ENCODE results near the gene ATP11C.
"Not testable (repeated sequence)": the region's sequence is repeated elsewhere in the genome, so short reads cannot be mapped to it uniquely, and the experiment has no call there.

Gene ATP11C

DNA sequence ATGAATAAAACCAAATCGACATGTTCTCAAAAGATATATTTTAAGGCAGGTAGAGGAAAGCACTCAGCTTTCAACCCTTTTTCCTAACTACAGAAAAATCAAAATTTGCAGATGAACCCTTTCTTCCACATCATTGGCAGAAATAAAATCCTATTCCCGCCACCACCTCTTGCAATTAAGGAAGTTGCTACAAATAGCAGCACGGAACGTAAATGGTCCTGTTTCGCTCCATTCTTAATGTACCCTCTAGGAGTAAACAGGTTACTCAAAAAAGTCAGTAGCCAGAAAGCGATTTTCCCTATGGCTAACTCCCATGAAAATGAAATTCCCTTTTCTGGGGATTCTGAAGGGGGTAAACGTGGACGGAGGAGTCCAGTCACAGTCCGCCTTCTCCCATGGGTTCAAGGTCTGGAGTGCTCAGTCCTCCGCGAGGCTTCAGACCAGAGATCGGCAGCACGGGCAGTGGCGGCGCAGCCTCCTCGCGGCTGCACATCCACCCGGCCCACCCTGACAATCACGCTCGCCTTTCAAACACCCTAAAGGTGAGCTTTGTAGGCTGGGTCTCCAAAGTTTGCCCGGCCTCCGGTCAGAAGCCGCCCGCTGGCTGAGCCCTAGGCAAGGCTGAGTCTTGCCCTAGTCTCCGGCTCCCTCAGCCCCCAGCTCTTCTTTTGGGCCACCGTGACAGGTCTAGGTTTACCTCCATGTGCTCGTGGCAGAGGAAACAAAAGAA is 1.8 kb downstream of the ATP11C start:
- peak overlapping the region; percentile 79 for H3K9ac ChIP-seq (ENCODE audit: insufficient read length)
- no peak for DNase-seq (ENCODE audit: low read depth, low spot score)
- no peaks in the 10 kb centered on the region for H3K36me3 ChIP-seq (ENCODE audit: insufficient read depth, low read length)
- H3K4me3 ChIP-seq: peak overlapping the region; percentile 81
- H3K9me3 ChIP-seq (ENCODE audit: low read depth, low read length): no peaks in the 10 kb centered on the region
- H3K27ac ChIP-seq: no peak overlapping the region
- TF ChIP-seq FOXP2 (optimal IDR thresholded peaks at IDR 0.05; ENCODE audit: control extremely low read depth, extremely low read length, insufficient read depth) (no peak), POLR2AphosphoS5 (IDR thresholded peaks at IDR 0.05; ENCODE audit: borderline replicate concordance, low read depth, low read length) (no peak), EZH2 (IDR thresholded peaks at IDR 0.05) (no peak)

DNA sequence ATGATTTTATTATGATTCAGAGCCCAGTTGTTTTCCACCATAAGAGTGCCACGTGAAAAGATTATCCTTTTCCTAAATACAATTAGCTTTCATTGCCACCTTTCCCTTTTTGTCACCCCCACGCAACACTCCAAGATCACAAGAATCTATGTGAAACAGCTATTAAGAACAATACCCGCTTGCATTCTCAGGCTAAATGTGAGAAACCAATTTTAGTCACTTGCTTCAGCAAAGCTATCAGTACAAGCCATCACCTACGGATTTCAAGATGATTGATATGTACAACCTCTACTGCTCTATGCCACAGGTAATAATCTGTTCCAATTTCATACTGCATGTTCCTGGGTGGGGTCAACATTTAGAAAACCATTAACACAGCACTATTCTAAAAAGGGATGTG is 2.5 kb downstream of the ATP11C start:
- H3K27ac ChIP-seq: no peak overlapping the region
- no peaks in the 10 kb centered on the region for H3K36me3 ChIP-seq (ENCODE audit: insufficient read depth, low read length)
- peak overlapping the region; percentile 79 for H3K9ac ChIP-seq (ENCODE audit: insufficient read length)
- H3K9me3 ChIP-seq (ENCODE audit: low read depth, low read length): no peaks in the 10 kb centered on the region
- H3K4me3 ChIP-seq: peak overlapping the region; percentile 81
- TF ChIP-seq FOXP2 (optimal IDR thresholded peaks at IDR 0.05; ENCODE audit: control extremely low read depth, extremely low read length, insufficient read depth): no peak
- DNase-seq (ENCODE audit: low read depth, low spot score): no peak

DNA sequence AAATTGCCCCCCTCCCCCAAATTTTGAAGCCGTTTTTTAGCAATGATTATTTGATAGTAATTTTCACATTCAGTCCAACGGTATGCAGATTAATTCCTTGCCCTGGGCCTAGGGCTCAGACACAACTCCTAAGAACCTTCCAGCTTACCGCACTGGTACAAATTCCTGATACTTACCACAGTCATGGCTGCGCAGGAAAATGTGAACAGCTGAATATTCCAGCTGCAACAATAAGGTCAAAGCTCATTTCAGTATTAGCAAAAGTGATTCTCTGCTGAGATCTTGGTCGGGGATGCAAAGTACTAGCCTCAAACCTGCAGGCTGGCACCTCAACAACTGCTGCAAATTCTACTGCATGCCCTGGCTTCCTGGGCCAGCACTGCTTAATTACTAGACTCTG is 3.0 kb downstream of the ATP11C start:
- Histone ChIP-seq H3K36me3 (ENCODE audit: insufficient read depth, low read length) (no peaks in the 10 kb centered on the region), H3K27ac (no peak overlapping the region), H3K9me3 (ENCODE audit: low read depth, low read length) (no peaks in the 10 kb centered on the region), H3K9ac (ENCODE audit: insufficient read length) (no peak overlapping the region), H3K4me3 (peak overlapping the region; percentile 81)
- no peak for TF ChIP-seq EZH2 (IDR thresholded peaks at IDR 0.05)
- no peak for TF ChIP-seq POLR2AphosphoS5 (IDR thresholded peaks at IDR 0.05; ENCODE audit: borderline replicate concordance, low read depth, low read length)
- no peak for TF ChIP-seq FOXP2 (optimal IDR thresholded peaks at IDR 0.05; ENCODE audit: control extremely low read depth, extremely low read length, insufficient read depth)
- DNase-seq (ENCODE audit: low read depth, low spot score): no peak

DNA sequence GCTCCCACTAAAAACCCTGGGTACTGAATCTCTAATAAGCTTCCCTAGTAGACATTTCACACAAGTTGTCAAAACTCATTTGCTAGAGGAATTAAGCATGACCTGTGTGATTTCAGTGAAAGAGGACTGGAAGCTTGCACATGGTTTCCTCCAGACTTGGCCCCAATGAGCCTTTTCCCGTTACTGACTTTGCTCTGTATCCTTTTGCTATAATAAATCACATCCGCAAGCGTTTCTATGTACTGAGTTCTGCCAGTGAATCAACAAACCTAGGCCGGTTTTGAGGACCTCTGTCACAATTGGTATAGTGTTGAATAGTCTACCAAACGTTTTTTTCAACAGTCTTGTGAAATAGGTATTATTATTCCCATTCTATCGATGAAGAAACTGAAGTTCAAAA is 8.2 kb downstream of the ATP11C start:
- no peak for DNase-seq (ENCODE audit: low read depth, low spot score)
- Histone ChIP-seq H3K36me3 (ENCODE audit: insufficient read depth, low read length) (no peaks in the 10 kb centered on the region), H3K4me3 (no peak overlapping the region), H3K27ac (no peak overlapping the region), H3K9ac (ENCODE audit: insufficient read length) (no peak overlapping the region), H3K9me3 (ENCODE audit: low read depth, low read length) (no peaks in the 10 kb centered on the region)
- no peak for TF ChIP-seq FOXP2 (optimal IDR thresholded peaks at IDR 0.05; ENCODE audit: control extremely low read depth, extremely low read length, insufficient read depth)
- no peak for TF ChIP-seq EZH2 (IDR thresholded peaks at IDR 0.05)
- no peak for TF ChIP-seq POLR2AphosphoS5 (IDR thresholded peaks at IDR 0.05; ENCODE audit: borderline replicate concordance, low read depth, low read length)

DNA sequence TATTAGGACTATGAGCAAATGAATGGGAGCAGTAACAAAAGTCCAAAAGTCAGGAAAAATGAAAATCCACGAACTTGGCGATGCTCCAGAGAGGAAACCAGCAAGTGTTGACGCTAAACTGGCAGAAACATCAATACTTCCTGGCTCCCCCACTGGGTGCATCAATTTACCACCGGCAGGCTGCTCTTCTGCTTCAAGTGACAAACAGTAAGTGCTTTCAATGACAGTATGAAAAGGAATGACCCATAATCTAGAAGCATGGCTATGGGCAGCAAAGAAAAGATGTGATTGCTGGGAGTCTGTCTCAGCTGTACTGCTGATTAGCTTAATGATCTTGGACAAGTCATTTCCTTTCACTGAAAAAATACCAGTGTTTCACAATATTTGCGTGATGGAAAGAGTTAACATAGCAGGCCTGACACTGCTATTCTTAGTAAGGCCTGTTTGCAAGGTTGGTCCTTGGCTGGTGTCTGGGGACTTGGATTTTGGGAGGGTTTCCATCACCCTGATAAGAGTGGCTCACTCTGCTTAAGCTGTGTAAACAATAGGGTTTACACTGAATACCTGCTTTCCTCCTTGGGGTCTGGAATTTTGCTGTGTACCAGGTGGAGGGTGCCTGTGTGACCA is 8.7 kb downstream of the ATP11C start:
- no peak overlapping the region for H3K27ac ChIP-seq
- no peak for DNase-seq (ENCODE audit: low read depth, low spot score)
- TF ChIP-seq POLR2AphosphoS5 (IDR thresholded peaks at IDR 0.05; ENCODE audit: borderline replicate concordance, low read depth, low read length): no peak
- no peak overlapping the region for H3K9ac ChIP-seq (ENCODE audit: insufficient read length)
- H3K9me3 ChIP-seq (ENCODE audit: low read depth, low read length): no peaks in the 10 kb centered on the region
- H3K4me3 ChIP-seq: no peak overlapping the region
- no peaks in the 10 kb centered on the region for H3K36me3 ChIP-seq (ENCODE audit: insufficient read depth, low read length)

DNA sequence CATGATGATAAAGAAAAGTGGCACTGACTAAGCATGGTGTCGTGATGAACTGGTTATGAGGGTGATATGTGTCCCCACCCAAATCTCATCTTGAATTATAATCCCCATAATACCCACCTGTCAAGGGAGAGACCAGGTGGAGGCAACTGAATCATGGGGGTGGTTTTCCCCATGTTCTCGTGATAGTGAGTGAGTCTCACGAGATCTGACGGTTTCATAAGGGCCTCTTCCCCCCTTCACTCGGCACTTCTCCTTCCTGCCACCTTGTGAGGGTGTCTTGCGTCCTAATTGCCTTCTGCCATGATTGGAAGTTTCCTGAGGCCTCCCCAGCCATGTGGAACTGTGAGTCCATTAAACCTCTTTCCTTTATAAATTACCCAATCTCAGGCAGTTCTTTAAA is 11.7 kb downstream of the ATP11C start:
- not testable (repeated sequence) for DNase-seq (ENCODE audit: low read depth, low spot score); H3K4me3 ChIP-seq; H3K27ac ChIP-seq; H3K9ac ChIP-seq (ENCODE audit: insufficient read length); H3K9me3 ChIP-seq (ENCODE audit: low read depth, low read length); H3K36me3 ChIP-seq (ENCODE audit: insufficient read depth, low read length)

DNA sequence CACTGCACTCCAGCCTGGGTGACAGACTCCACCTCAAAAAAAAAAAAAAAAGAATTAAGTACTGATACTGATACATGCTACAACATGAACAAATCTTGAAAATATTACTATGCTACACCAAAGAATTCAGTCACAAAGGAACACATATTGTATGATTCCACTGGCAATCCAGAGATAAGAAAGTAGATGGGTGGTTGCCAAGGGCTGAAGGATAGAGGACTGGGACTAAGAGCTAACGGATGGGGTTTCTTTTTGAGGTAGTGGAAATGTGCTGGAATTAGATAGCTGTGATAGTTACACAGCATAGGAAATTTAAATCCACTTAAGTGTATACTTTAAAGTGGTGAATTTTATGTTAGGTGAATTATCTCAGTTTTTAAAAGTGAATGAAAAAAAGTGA is 12.5 kb downstream of the ATP11C start:
- Histone ChIP-seq H3K4me3 (no peak overlapping the region), H3K27ac (no peak overlapping the region), H3K9me3 (ENCODE audit: low read depth, low read length) (no peaks in the 10 kb centered on the region), H3K36me3 (ENCODE audit: insufficient read depth, low read length) (no peaks in the 10 kb centered on the region), H3K9ac (ENCODE audit: insufficient read length) (no peak overlapping the region)
- no peak for DNase-seq (ENCODE audit: low read depth, low spot score)
- TF ChIP-seq EZH2 (IDR thresholded peaks at IDR 0.05) (no peak), FOXP2 (optimal IDR thresholded peaks at IDR 0.05; ENCODE audit: control extremely low read depth, extremely low read length, insufficient read depth) (no peak), POLR2AphosphoS5 (IDR thresholded peaks at IDR 0.05; ENCODE audit: borderline replicate concordance, low read depth, low read length) (no peak)

DNA sequence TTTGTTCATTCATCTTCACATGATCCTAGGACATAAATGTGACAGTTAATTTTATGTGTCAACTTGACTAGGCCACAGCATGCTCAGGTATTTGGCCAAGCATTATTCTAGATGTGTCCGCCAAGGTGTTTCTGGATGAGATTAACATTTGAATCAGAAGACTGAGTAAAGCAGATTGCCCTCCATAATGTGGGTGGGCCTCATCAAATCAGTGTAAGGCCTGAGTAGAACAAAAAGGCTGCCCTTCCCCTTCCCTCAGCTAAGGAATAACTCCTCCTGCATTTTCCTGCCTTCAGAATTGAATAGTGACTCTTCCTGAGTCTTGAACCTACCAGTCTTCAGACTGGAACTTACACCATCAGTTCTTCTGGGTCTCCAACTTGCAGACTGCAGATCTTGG is 18.4 kb downstream of the ATP11C start:
- H3K36me3 ChIP-seq (ENCODE audit: insufficient read depth, low read length): no peaks in the 10 kb centered on the region
- no peaks in the 10 kb centered on the region for H3K9me3 ChIP-seq (ENCODE audit: low read depth, low read length)
- H3K27ac ChIP-seq: no peak overlapping the region
- TF ChIP-seq EZH2 (IDR thresholded peaks at IDR 0.05) (no peak), POLR2AphosphoS5 (IDR thresholded peaks at IDR 0.05; ENCODE audit: borderline replicate concordance, low read depth, low read length) (no peak), FOXP2 (optimal IDR thresholded peaks at IDR 0.05; ENCODE audit: control extremely low read depth, extremely low read length, insufficient read depth) (no peak)
- no peak overlapping the region for H3K9ac ChIP-seq (ENCODE audit: insufficient read length)
- no peak overlapping the region for H3K4me3 ChIP-seq
- no peak for DNase-seq (ENCODE audit: low read depth, low spot score)

DNA sequence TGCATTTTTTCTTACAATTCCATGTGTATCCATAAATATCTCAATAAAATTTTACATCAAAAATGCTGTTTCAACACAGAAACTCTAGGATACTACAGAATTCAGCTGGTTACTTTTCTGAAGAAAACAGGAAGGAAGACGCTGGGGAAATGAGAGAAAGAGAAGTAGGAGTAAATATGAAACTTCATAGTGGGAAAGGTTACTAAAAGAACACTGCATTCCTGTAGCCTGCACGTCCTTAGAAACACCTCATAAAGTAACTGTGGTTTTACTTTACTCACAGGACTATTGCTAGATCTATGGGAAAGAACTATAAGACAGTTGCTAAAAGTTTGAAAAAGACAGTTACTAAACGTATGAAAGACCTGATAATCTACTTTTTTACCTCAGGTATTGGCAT is 23.1 kb downstream of the ATP11C start:
- no peak for DNase-seq (ENCODE audit: low read depth, low spot score)

More for the DNA sequence above, 23.1 kb downstream of the ATP11C start:
- H3K36me3 ChIP-seq (ENCODE audit: insufficient read depth, low read length): no peaks in the 10 kb centered on the region
- no peak overlapping the region for H3K4me3 ChIP-seq
- H3K27ac ChIP-seq: no peak overlapping the region
- no peaks in the 10 kb centered on the region for H3K9me3 ChIP-seq (ENCODE audit: low read depth, low read length)
- TF ChIP-seq EZH2 (IDR thresholded peaks at IDR 0.05) (no peak), FOXP2 (optimal IDR thresholded peaks at IDR 0.05; ENCODE audit: control extremely low read depth, extremely low read length, insufficient read depth) (no peak), POLR2AphosphoS5 (IDR thresholded peaks at IDR 0.05; ENCODE audit: borderline replicate concordance, low read depth, low read length) (no peak)
- no peak overlapping the region for H3K9ac ChIP-seq (ENCODE audit: insufficient read length)

Data from SK-N-MC (cell line).